Embryonic facial prominence (tissue), 1 donor: ENCODE results near the gene GLYR1.

Experiments used
- DNase-seq: peaks from one replicate; pipeline ENCODE4 v3.0.0-alpha.2; 2016; ENCODE audit errors: extremely low spot score

Gene GLYR1

GRCh38 chr16:4880006-4880580, 33.0 kb upstream of the GLYR1 start:
- no peak for DNase-seq

GRCh38 chr16:4879049-4879448, 32.0 kb upstream of the GLYR1 start:
- no peak for DNase-seq

- DNase-seq = no peak
Measured at GRCh38 chr16:4877380-4877685, 30.2 kb upstream of the GLYR1 start.

- no peak for DNase-seq
Measured at GRCh38 chr16:4876646-4877379, 29.7 kb upstream of the GLYR1 start.

- DNase-seq = no peak
Measured at GRCh38 chr16:4874666-4875065, 27.6 kb upstream of the GLYR1 start.

- DNase-seq = no peak
Measured at GRCh38 chr16:4873091-4873490, 26.0 kb upstream of the GLYR1 start.

- no peak for DNase-seq
Measured at GRCh38 chr16:4871071-4871470, 24.0 kb upstream of the GLYR1 start.

- DNase-seq = no peak
Measured at GRCh38 chr16:4870138-4870671, 23.1 kb upstream of the GLYR1 start.

GRCh38 chr16:4869147-4869805, 22.2 kb upstream of the GLYR1 start:
- DNase-seq = no peak

GRCh38 chr16:4868535-4868934, 21.4 kb upstream of the GLYR1 start:
- DNase-seq = no peak

GRCh38 chr16:4868026-4868425, 20.9 kb upstream of the GLYR1 start:
- no peak for DNase-seq

- no peak for DNase-seq
Measured at GRCh38 chr16:4866586-4866985, 19.5 kb upstream of the GLYR1 start.

- no peak for DNase-seq
Measured at GRCh38 chr16:4865231-4865860, 18.3 kb upstream of the GLYR1 start.

GRCh38 chr16:4864728-4865127, 17.6 kb upstream of the GLYR1 start:
- DNase-seq = no peak

- no peak for DNase-seq
Measured at GRCh38 chr16:4862639-4863038, 15.6 kb upstream of the GLYR1 start.

- no peak for DNase-seq
Measured at GRCh38 chr16:4860727-4861342, 13.7 kb upstream of the GLYR1 start.

- no peak for DNase-seq
Measured at GRCh38 chr16:4859900-4860255, 12.8 kb upstream of the GLYR1 start.

GRCh38 chr16:4859190-4859899, 12.3 kb upstream of the GLYR1 start:
- no peak for DNase-seq

GRCh38 chr16:4855804-4856203, 8.7 kb upstream of the GLYR1 start:
- no peak for DNase-seq

- DNase-seq = no peak
Measured at GRCh38 chr16:4855371-4855770, 8.3 kb upstream of the GLYR1 start.

- DNase-seq = no peak
Measured at GRCh38 chr16:4852221-4852872, 5.3 kb upstream of the GLYR1 start.
